Testis (tissue), 2 donors: ENCODE data around the gene HSPB9.
A peak's percentile ranks its signal among the peaks of the same experiment; 100 is the strongest.

ENCODE experiments used
- CTCF ChIP-seq, 3 experiments: fragments of 450-650 bp in 2 of 3; fragments of 200-600 bp in 1 of 3; sonication (generic) in 1 of 3; IDR thresholded peaks; one replicate each; pipeline ENCODE4 v1.5.1; 2016 to 2019; ENCODE audit warnings: antibody characterized with exemption in 3 of 3, mild to moderate bottlenecking in 2 of 3, moderate library complexity in 1 of 3
- POLR2A ChIP-seq: fragments of 450-650 bp; IDR thresholded peaks from one replicate; pipeline ENCODE4 v1.6.1; 2017; ENCODE audit warnings: antibody characterized with exemption, mild to moderate bottlenecking, moderate library complexity

- TF ChIP-seq POLR2A (no peak), CTCF (IDR thresholded peaks at IDR 0.05) (peak; percentile 76 to 89 (median 85))
Measured at GRCh38 chr17:42116705-42117396, 5.8 kb upstream of the HSPB9 start.
